Erythroblast (primary cell): ENCODE data around the gene ZNF155.

Experiments used
- GATA1 ChIP-seq: IDR thresholded peaks from 2 replicates; pipeline ENCODE4 v1.6.1; 2011; ENCODE audit warnings: low read depth, mild to moderate bottlenecking, control low read depth, low read length, moderate library complexity
- POLR2A ChIP-seq: IDR thresholded peaks from 2 replicates; pipeline ENCODE4 v1.6.1; 2011; ENCODE audit warnings: mild to moderate bottlenecking, low read length

- TF ChIP-seq POLR2A (no peak), GATA1 (no peak)
Measured at GRCh38 chr19:43940719-43941118, 43.3 kb upstream of the ZNF155 start.
